Kasumi-1 (cell line): ENCODE measurements around the gene GPR17.

Source experiments
- DNase-seq, 2 experiments: peaks; one replicate each; lab custom pipeline; 2025; lab: John Stamatoyannopoulos, UW

GPR17 gene

DNA sequence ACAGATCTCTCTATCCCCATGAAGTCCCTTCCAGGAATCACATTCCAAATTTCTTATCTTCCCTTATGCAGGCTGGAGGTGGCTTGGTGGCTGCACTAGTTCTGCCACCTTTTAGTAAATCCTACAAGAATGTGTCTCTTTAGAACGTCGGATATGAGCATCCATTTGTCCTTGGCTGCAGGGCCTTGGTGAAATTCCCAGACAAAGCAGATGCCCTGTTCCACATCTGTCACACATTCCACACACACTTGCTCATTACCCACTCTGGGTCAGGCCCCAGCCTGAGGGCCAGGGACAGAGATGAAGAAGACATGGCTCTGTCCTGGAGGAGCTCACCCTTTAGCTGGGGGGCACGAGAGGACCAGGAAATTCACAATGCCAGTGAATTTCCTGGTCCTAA lies 31.2 kb upstream of the GPR17 start:
- no peak for DNase-seq

- no peak for DNase-seq
These were observed 30.3 kb upstream of the GPR17 start for GRCh38 chr2:127615511-127616166.

GRCh38 chr2:127618551-127619202 lies 27.3 kb upstream of the GPR17 start:
- no peak for DNase-seq

DNA sequence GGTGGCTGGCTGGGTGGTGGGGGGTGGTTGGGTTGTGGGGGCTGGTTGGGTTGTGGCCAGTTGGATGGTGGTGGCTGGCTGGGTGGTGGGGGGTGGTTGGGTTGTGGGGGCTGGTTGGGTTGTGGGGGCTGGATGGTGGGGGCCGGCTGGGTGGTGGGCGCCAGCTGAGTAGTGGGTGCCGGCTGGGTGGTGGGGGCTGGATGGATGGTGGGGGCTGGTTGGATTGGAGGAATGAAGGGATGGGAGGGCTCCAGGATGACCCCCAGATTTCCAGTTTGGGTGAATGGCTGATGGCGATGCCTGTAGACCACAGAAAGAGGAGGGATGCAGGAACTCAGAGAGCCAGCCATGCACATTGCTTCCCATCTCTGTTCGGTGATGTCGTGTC lies 26.8 kb upstream of the GPR17 start:
- DNase-seq, result no peak

GRCh38 chr2:127619877-127620705 lies 25.9 kb upstream of the GPR17 start:
- DNase-seq, result no peak

DNA sequence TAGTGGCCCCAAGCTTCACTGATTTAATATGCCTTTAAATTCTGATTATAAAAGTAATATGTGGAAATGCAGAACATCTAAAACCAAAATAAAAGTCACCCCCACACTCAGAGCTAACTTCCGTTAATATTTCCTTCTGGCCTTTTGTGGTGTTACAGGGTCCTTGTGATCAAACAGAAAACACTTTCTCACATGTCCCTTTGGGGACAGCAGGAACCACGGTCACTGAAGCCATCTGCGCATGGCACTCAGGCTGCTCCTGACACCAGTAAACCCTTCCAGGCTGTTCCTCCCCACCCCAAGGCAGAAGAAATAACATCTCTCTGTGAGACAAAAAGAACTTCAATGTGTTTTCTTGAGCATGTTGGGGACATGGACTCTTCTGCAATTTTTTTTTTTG lies 25.1 kb upstream of the GPR17 start:
- DNase-seq, result no peak

DNA sequence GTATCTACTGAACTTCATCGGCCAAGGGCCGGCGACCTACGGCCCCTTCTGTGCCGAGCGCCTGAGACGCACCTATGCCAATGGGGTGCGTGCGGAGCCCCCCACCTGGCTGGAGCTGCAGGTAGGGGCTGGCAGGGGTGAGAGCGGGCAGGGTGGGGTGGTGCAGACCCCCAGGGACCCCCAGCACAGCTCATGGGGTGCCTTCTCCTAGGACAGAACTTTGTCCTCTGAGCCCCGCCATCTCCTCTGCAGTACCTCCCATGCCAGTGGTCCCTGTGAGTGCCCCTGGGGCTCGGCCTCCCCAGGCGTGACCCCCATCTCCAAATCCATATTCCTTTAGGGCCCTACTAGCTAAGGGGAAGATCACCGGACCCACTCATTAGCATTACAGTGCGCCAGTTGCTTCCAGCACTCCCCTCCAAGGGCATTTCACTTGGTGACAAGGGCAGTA lies 23.9 kb upstream of the GPR17 start:
- DNase-seq, result no peak

GRCh38 chr2:127622561-127623387 lies 23.2 kb upstream of the GPR17 start:
- DNase-seq, result no peak

GRCh38 chr2:127623388-127624319 lies 22.3 kb upstream of the GPR17 start:
- no peak for DNase-seq

DNA sequence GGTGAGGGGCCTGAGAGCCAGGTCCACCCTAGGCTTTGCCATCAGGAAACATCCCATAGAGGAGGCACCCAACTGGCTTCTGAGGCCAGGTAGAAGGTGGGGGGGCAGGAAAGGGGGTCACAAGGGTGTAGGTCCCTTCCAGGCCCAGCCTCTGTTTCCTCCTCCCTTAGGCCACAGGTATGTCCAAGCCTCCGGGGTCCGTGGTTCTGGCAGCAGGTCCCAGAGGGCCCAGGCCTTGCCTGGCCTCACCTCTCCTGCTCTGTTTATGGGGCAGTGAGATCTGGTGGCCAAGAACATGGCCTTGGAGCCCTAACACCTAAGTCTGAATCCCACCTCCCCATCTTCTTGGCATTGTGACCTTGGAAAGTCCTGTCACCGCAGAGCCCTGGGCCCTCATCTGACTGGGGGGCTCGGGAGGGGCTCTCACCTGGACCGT lies 21.6 kb upstream of the GPR17 start:
- DNase-seq, result no peak

- no peak for DNase-seq
These were observed 21.0 kb upstream of the GPR17 start for GRCh38 chr2:127624756-127625571.

DNA sequence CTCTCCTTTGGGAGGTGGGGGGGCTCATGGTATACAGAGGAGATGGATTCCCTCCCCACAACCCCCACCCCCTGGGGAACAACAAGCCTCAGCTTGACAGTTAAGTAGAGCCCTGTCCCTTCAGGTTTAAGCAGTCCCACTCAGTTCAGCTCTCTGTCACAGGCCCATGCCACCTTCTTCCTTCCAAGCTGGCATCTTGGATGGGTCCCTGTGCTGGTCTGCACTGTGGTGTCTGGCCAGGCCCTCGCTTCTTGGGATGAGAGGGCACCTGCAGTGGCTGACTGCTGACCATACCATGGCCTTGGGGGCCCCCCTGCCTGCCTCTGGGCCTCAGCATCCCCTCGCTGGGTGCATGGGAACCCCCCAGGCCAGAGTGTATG lies 20.4 kb upstream of the GPR17 start:
- DNase-seq, result no peak

- DNase-seq, result no peak
These were observed 19.8 kb upstream of the GPR17 start for GRCh38 chr2:127626175-127626574.

DNA sequence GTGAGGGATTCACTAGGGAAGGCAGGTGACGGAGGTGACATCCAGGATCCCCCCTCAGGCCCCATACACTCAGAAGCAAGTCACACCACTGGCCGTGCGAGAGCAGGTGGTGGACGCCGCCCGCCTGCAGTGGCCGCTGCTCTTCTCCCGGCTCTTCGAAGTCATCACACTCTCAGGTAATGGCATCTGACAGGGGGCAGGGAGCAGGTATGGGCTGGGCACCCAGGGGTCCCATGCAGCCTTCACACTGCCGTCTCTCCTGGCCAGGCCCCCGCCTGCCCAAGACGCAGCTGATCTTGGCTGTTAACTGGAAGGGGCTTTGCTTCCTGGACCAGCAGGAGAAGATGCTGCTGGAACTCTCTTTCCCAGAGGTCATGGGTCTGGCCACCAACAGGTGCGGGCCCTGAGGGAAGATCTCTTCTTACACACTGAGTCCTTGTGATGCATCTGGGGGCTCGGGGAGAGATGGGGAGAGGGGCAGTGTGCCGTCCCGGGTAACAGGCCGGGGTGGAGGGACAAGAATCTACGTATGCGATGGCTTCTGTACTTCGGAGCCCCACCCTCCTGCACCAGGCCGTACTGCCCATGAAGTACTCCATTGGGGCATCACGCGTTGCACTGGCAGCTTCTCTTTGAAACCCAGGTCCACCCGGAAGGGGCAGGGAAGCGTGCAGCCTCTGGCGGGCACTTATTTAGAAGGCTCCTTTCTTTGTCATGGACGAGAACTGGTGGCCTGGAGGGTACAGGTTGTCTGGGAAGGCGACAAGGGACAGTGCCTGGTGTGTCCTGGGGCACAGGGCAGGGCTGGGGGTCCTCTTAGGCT lies 18.8 kb upstream of the GPR17 start:
- no peak for DNase-seq

- no peak for DNase-seq
These were observed 18.0 kb upstream of the GPR17 start for GRCh38 chr2:127627740-127628571.

GRCh38 chr2:127628767-127629614 lies 17.0 kb upstream of the GPR17 start:
- DNase-seq, result no peak

DNA sequence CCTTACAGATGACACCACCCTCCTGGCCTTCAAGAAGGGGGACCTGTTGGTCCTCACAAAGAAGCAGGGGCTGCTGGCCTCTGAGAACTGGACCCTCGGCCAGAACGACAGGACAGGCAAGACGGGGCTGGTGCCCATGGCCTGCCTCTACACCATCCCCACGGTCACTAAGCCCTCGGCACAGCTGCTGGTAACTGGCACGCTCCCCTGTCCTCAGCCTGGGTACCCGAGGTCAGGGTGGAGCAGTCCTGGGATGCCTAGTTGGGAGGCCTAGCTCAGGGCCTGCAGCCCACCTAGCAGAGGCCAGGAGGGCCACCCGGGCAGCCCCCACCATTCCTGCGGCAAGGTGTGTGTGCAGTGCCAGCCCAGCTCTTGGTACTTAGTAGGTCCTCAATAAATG lies 16.3 kb upstream of the GPR17 start:
- no peak for DNase-seq
